Astrocyte (in vitro differentiated cells and primary cell): ENCODE results near the gene RSF1. TPM values are rescaled to one million over a fixed set of nuclear protein-coding genes. Genes with fewer than 3 reads are reported as not detected.

Experiments
- DNase-seq: peaks from one replicate; pipeline ENCODE4 v3.0.0-alpha.2; 2010; ENCODE audit warnings: low read depth
- FAIRE-seq: peaks from 2 replicates; lab custom pipeline; 2011; peaks lifted over from hg19 to GRCh38; lab: Jason Lieb, UNC
- H2AFZ ChIP-seq: 2 replicates; pipeline ENCODE4 v1.6.0; 2012; ENCODE audit warnings: low read depth, low read length, inconsistent platforms
- H3K27ac ChIP-seq: 2 replicates; pipeline ENCODE4 v1.5.1; 2011; ENCODE audit warnings: low read depth, low read length, inconsistent platforms
- H3K27me3 ChIP-seq: 2 replicates; pipeline ENCODE4 v1.6.0; 2011; ENCODE audit warnings: low read length, inconsistent platforms; ENCODE audit not compliant: insufficient read depth
- H3K36me3 ChIP-seq: 2 replicates; pipeline ENCODE4 v1.5.1; 2011; ENCODE audit warnings: low read length, inconsistent platforms; ENCODE audit not compliant: insufficient read depth
- H3K4me1 ChIP-seq: 2 replicates; pipeline ENCODE4 v1.5.1; 2011; ENCODE audit warnings: low read length, inconsistent platforms; ENCODE audit not compliant: insufficient read depth
- H3K4me2 ChIP-seq: 2 replicates; pipeline ENCODE4 v1.6.0; 2012; ENCODE audit warnings: low read length, inconsistent platforms
- H3K4me3 ChIP-seq: 2 replicates; pipeline ENCODE4 v1.5.1; 2011; ENCODE audit warnings: low read depth, mild to moderate bottlenecking, low read length, inconsistent platforms; ENCODE audit not compliant: insufficient read depth
- H3K79me2 ChIP-seq: 2 replicates; pipeline ENCODE4 v1.6.0; 2012; ENCODE audit warnings: mild to moderate bottlenecking, low read length, inconsistent platforms; ENCODE audit not compliant: insufficient read depth
- H3K9ac ChIP-seq: 2 replicates; pipeline ENCODE4 v1.6.0; 2012; ENCODE audit warnings: mild to moderate bottlenecking, low read length, inconsistent platforms
- H3K9me3 ChIP-seq: 2 replicates; pipeline ENCODE4 v1.5.1; 2012; ENCODE audit warnings: low read depth, mild to moderate bottlenecking, low read length, inconsistent platforms; ENCODE audit not compliant: insufficient read depth
- H4K20me1 ChIP-seq: 2 replicates; pipeline ENCODE4 v1.6.0; 2012; ENCODE audit warnings: low read length, inconsistent platforms; ENCODE audit not compliant: insufficient read depth
- H3K27ac Mint-ChIP-seq: one replicate; pipeline ENCODE4 v1.8.0; 2021; ENCODE audit warnings: mild to moderate bottlenecking, mixed read lengths; ENCODE audit not compliant: unreplicated experiment
- H3K27me3 Mint-ChIP-seq: one replicate; pipeline ENCODE4 v1.8.0; 2021; ENCODE audit warnings: low read depth, mixed read lengths; ENCODE audit not compliant: unreplicated experiment
- H3K36me3 Mint-ChIP-seq: one replicate; pipeline ENCODE4 v1.8.0; 2021; ENCODE audit warnings: low read depth, mixed read lengths; ENCODE audit not compliant: unreplicated experiment
- H3K4me1 Mint-ChIP-seq: one replicate; pipeline ENCODE4 v1.8.0; 2021; ENCODE audit warnings: low read depth, mixed read lengths; ENCODE audit not compliant: unreplicated experiment
- H3K4me3 Mint-ChIP-seq: one replicate; pipeline ENCODE4 v1.8.0; 2021; ENCODE audit warnings: mild to moderate bottlenecking, moderate library complexity, mixed read lengths; ENCODE audit not compliant: unreplicated experiment
- H3K9me3 Mint-ChIP-seq: one replicate; pipeline ENCODE4 v1.8.0; 2021; ENCODE audit warnings: mild to moderate bottlenecking, mixed read lengths; ENCODE audit not compliant: unreplicated experiment
- EZH2 ChIP-seq: IDR thresholded peaks from 2 replicates; pipeline ENCODE4 v1.6.1; 2012; ENCODE audit warnings: mild to moderate bottlenecking, low read length, inconsistent platforms; ENCODE audit not compliant: insufficient read depth
- total RNA-seq: library from RNA; stranded (reverse); gene quantifications from 2 replicates; pipeline ENCODE4 v1.2.1, GENCODE V29; 2021
- TF ChIP-seq, protein P1 (sequence below): IDR thresholded peaks from 2 replicates; pipeline ENCODE4 v1.5.1; 2011; ENCODE audit warnings: low read depth, mild to moderate bottlenecking, inconsistent platforms, low read length, moderate library complexity; ENCODE audit not compliant: insufficient read depth

RSF1 gene
- total RNA-seq, 1 donor from 2014 or later = 84.0 TPM

DNA sequence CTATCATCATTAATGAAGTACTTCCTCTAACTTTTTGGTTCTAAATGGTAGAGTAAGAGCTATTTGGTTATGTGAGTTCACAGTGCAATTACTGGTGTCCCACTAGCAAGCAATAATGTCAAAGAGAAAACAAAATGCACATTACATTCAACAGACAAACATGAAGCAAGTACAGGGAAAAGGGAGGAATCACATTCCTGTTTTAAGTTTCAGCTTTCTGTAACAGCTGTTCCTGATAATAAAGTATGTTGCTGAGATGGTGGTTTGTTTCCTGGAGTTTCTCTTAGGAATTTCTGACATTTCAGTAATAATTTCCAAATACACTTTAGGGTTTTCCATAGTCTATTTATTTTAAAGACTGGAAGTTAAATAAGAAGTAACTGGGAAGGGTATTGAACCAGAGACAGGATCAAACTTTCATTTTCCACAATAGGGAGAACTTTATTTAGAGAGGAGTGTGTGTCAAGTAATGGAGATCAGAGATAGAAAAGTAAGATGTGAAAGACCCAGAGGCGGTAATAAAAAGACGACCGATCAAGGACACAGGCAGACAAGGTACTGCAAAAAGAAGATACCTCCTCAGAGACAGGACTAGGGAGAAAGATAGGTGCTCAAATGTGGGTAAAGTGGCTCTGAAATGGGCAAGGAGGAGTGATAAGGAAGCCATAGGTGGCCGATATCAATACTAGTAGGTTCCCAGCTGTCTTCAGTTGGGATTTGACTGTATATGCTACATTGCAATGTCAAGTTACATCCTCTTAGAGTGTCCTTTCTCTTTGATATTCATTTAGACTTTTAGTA, 162.1 kb downstream of the RSF1 start:
- no peaks in the 10 kb centered on the region for H3K27me3 ChIP-seq
- H3K4me3 ChIP-seq = no peak overlapping the region
- no peaks in the 10 kb centered on the region for H3K4me1 ChIP-seq
- Mint-ChIP-seq H3K27ac (peak overlapping the region; percentile 49), H3K27me3 (no peaks in the 10 kb centered on the region), H3K9me3 (no peaks in the 10 kb centered on the region), H3K4me3 (no peak overlapping the region), H3K4me1 (peaks cover 9% of the 10 kb centered on the region), H3K36me3 (no peaks in the 10 kb centered on the region)
- H3K9me3 ChIP-seq = no peaks in the 10 kb centered on the region
- H2AFZ ChIP-seq = no peak overlapping the region
- H3K79me2 ChIP-seq = no peaks in the 10 kb centered on the region
- no peaks in the 10 kb centered on the region for H4K20me1 ChIP-seq
- no peak overlapping the region for H3K27ac ChIP-seq
- TF ChIP-seq, protein P1, sequence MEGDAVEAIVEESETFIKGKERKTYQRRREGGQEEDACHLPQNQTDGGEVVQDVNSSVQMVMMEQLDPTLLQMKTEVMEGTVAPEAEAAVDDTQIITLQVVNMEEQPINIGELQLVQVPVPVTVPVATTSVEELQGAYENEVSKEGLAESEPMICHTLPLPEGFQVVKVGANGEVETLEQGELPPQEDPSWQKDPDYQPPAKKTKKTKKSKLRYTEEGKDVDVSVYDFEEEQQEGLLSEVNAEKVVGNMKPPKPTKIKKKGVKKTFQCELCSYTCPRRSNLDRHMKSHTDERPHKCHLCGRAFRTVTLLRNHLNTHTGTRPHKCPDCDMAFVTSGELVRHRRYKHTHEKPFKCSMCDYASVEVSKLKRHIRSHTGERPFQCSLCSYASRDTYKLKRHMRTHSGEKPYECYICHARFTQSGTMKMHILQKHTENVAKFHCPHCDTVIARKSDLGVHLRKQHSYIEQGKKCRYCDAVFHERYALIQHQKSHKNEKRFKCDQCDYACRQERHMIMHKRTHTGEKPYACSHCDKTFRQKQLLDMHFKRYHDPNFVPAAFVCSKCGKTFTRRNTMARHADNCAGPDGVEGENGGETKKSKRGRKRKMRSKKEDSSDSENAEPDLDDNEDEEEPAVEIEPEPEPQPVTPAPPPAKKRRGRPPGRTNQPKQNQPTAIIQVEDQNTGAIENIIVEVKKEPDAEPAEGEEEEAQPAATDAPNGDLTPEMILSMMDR = no peak
- TF ChIP-seq EZH2 = no peak
- DNase-seq (peak; percentile 22), FAIRE-seq (no peak)
- no peak overlapping the region for H3K9ac ChIP-seq
- H3K4me2 ChIP-seq = no peak overlapping the region
- H3K36me3 ChIP-seq = no peaks in the 10 kb centered on the region

DNA sequence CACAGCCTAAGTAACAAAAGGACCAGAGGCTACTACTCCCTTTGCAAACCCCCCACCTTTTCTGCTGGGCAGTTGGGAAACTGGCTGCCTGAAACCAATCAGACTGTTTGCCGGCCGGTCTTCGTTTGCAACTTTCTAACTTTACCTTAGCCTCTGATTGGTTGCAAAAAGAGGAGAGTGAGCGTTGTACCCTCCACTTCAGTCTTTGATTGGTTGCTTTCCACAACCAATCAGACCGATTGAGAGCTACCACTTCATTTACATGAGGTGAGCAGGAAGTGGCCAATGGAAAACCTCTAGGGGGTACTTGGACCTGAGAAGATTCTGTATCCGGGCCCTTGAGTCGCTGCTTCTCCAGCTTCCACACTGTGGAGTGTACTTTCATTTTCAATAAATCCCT, 164.2 kb downstream of the RSF1 start:
- no peaks in the 10 kb centered on the region for H3K9me3 Mint-ChIP-seq
- no peak for FAIRE-seq

More for the DNA sequence above, 164.2 kb downstream of the RSF1 start:
- no peaks in the 10 kb centered on the region for H3K36me3 Mint-ChIP-seq
- Histone ChIP-seq H2AFZ (no peak overlapping the region), H3K9ac (no peak overlapping the region), H3K9me3 (no peaks in the 10 kb centered on the region), H3K27me3 (no peaks in the 10 kb centered on the region), H3K27ac (no peak overlapping the region), H3K4me1 (no peaks in the 10 kb centered on the region), H3K4me2 (no peak overlapping the region), H3K4me3 (no peak overlapping the region), H3K79me2 (no peaks in the 10 kb centered on the region), H4K20me1 (no peaks in the 10 kb centered on the region), H3K36me3 (no peaks in the 10 kb centered on the region)
- no peak overlapping the region for H3K27ac Mint-ChIP-seq
- DNase-seq = no peak
- H3K4me1 Mint-ChIP-seq = peaks cover 9% of the 10 kb centered on the region
- H3K4me3 Mint-ChIP-seq = no peak overlapping the region
- TF ChIP-seq, protein P1 = no peak
- TF ChIP-seq EZH2 = no peak
- H3K27me3 Mint-ChIP-seq = no peaks in the 10 kb centered on the region
